Bronchial smooth muscle cell (primary cell): ENCODE measurements around the gene PNMA8B. TPM values are rescaled to one million over a fixed set of nuclear protein-coding genes. Genes with fewer than 3 reads are reported as not detected.

Experiments
- total RNA-seq: library from RNA; depleted of rRNA; stranded (reverse); fragments of >200 nt; gene quantifications from 2 replicates; pipeline ENCODE4 v1.2.1, GENCODE V29; 2014

Gene PNMA8B
- total RNA-seq: 3.0 and 4.5 TPM in 2 replicates

GRCh38 chr19:46495786-46496099 lies at the start of gene PNMA8B:
TSS of gene PNMA8B (minus strand) at chr19:46495867. CDS start at chr19:46495465, 402 bp downstream.

DNA sequence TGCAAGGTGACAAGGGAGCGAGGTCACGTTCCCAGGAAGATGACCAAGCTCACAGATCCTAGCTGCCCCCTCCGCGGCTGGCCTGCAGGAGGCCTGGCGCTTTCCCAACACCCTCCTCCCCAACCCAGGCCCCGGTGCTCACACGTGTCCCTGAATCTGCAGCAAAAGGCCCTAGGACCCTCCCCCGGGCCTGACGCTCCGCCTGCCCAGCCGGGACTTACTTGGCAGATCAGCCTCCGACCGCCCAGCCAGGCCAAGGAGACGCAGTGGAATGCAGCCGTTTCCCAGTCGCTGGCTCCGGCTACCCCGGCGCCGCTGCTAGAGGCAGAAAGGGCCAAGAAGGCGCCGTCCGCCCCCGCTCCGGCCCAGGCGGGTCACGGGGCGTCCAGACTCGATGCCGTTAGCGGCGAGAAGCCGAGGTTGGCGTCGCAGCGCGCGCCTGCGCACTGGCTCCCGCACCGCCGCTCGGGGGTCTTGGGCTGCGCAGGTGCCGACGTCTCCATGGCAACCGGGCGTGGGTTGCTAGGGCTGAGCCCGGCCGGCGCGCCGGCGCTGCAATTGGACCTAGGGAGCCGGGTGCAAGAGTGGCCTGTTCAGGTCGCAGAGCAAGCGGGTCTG lies 24.4 kb downstream of the PNMA8B start, which contains the start of gene PNMA8A:
Gene PNMA8A (minus strand): TSS at position 448 of the 618 bp plus-strand sequence. CDS start 528 bp downstream, outside the sequence.

Other genes with a start within 250 kb of the PNMA8B start
- 1.3 TPM in 1 of 2 replicates, not detected in the other for gene HIF3A, start 198.8 kb downstream of the PNMA8B start, total RNA-seq
- gene PPP5C, start 148.8 kb downstream of the PNMA8B start, total RNA-seq: 42.1 and 42.3 TPM in 2 replicates
- 40.5 and 50.6 TPM in 2 replicates for gene CCDC8, start 82.3 kb downstream of the PNMA8B start, total RNA-seq
- under 0.01 and 0.16 TPM in 2 replicates for gene PNMA8C, start 66.9 kb downstream of the PNMA8B start, total RNA-seq
- 2.9 and 5.5 TPM in 2 replicates for gene PNMA8A, start 24.3 kb downstream of the PNMA8B start, total RNA-seq
- gene CALM3, start 105.5 kb upstream of the PNMA8B start, total RNA-seq: 179 and 253 TPM in 2 replicates
- gene PTGIR, start 129.2 kb upstream of the PNMA8B start, total RNA-seq: 0.77 and 0.95 TPM in 2 replicates
- gene GNG8, start 140.3 kb upstream of the PNMA8B start, total RNA-seq: not detected in 2 replicates
- gene DACT3, start 165.3 kb upstream of the PNMA8B start, total RNA-seq: 3.3 and 4.6 TPM in 2 replicates
- gene PRKD2, start 221.2 kb upstream of the PNMA8B start, total RNA-seq: 14.4 and 14.5 TPM in 2 replicates